ENCODE data around the gene GTF2I.
"Not testable (repeated sequence)": the region's sequence is repeated elsewhere in the genome, so short reads cannot be mapped to it uniquely, and the experiment has no call there.

Gene GTF2I

GRCh38 chr7:74656837-74657691, 454 bp upstream of the GTF2I start:
- peak; percentile 94 for DNase-seq (ENCODE audit: low read depth, low spot score)

DNA sequence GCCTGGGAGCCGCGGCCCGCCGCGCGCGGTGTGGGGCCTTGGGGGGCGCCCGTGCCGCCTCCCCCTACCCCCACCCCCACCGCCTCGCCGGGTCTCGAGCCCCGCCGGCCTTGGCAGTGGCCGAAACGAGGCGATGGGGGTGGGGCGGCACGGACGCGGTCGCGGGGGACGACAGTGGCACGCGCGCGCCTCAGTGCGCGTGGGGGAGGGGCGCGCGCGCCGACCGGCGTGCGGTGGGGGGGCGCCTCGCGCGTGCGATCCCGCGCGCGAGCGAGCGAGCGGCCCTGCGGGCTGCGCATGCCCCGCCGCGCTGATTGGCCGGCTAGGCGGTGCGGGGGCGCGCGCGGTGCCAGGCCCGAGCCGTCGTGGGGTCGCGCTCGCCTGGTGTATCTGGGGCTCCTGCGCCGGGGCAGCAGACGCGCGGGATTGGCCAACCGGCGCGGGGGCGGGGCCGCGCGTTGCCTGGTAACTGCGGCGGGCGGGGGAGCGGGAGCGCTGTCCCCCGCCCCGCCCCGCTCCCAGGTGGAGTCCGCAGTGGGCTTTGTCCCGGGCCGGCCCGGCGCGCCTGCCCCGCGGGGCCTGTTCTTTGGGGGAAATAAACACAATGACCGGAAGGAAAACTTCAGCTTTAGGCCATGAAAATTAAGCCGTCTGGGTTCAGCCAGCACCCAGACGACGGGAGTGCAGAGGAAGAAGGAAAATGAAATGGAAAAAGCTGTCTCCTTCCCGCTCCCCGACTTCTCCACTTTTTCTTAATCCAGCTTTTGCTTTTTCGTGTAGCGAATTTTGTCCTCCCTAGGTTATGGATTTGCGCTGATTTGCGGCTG, 873 bp downstream of the GTF2I start:
- DNase-seq (ENCODE audit: low read depth, low spot score) = peak; percentile 74

DNA sequence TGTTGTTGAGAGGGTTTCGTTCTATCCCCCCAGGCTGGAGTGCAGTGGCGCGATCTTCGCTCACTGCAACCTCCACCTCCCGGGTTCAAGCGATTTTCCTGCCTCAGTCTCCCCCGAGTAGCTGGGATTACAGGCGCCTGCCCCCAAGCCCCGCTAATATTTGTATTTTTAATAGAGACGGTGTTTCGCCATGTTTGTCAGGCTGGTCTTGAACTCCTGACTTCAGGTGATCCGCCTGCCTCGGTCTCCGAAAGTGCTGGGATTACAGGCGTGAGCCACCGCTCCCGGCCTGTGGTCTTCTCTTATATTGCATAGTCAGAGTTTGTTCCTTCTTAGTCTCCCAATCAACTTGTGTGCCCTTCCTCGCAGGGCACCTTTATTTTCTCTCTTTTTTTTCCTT, 2.7 kb downstream of the GTF2I start:
- not testable (repeated sequence) for DNase-seq (ENCODE audit: low read depth, low spot score)

GRCh38 chr7:74661836-74662794, 4.6 kb downstream of the GTF2I start:
- not testable (repeated sequence) for DNase-seq (ENCODE audit: low read depth, low spot score)

- DNase-seq (ENCODE audit: low read depth, low spot score) = no peak
Measured at GRCh38 chr7:74665296-74665938, 7.9 kb downstream of the GTF2I start.

GRCh38 chr7:74667013-74667412, 9.5 kb downstream of the GTF2I start:
- DNase-seq (ENCODE audit: low read depth, low spot score) = not testable (repeated sequence)

- not testable (repeated sequence) for DNase-seq (ENCODE audit: low read depth, low spot score)
Measured at GRCh38 chr7:74667520-74667919, 10.0 kb downstream of the GTF2I start.

- DNase-seq (ENCODE audit: low read depth, low spot score) = no peak
Measured at GRCh38 chr7:74671602-74672001, 14.1 kb downstream of the GTF2I start.

GRCh38 chr7:74672343-74672915, 14.9 kb downstream of the GTF2I start:
- no peak for DNase-seq (ENCODE audit: low read depth, low spot score)

- DNase-seq (ENCODE audit: low read depth, low spot score) = no peak
Measured at GRCh38 chr7:74674166-74674565, 16.6 kb downstream of the GTF2I start.

- DNase-seq (ENCODE audit: low read depth, low spot score) = no peak
Measured at GRCh38 chr7:74682829-74683228, 25.3 kb downstream of the GTF2I start.

DNA sequence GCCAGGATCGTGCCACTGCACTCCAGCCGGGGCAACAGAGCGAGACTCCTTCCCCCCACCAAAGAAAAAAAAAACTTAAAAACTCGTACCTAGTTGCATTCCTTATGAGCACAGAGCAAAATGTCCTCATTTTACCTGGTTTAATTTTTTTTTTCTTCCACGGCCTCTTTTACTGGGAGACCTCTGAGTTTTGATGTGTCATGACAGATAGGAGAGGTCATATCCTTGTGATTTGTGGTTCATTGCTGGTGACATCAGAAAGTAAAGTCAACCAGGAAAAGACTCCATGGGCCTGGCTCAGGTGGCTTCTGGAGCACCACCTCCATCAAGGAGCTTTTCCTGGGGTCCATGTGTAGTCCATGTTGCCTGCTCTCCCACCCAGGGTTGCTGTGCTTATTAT, 26.3 kb downstream of the GTF2I start:
- DNase-seq (ENCODE audit: low read depth, low spot score) = no peak

GRCh38 chr7:74684473-74684872, 27.0 kb downstream of the GTF2I start:
- no peak for DNase-seq (ENCODE audit: low read depth, low spot score)

GRCh38 chr7:74684921-74685320, 27.4 kb downstream of the GTF2I start:
- no peak for DNase-seq (ENCODE audit: low read depth, low spot score)

- no peak for DNase-seq (ENCODE audit: low read depth, low spot score)
Measured at GRCh38 chr7:74690474-74690873, 33.0 kb downstream of the GTF2I start.

GRCh38 chr7:74704419-74704818, 46.9 kb downstream of the GTF2I start:
- not testable (repeated sequence) for DNase-seq (ENCODE audit: low read depth, low spot score)

GRCh38 chr7:74707238-74707637, 49.7 kb downstream of the GTF2I start:
- DNase-seq (ENCODE audit: low read depth, low spot score) = no peak

GRCh38 chr7:74708569-74709275, 51.2 kb downstream of the GTF2I start:
- no peak for DNase-seq (ENCODE audit: low read depth, low spot score)

DNA sequence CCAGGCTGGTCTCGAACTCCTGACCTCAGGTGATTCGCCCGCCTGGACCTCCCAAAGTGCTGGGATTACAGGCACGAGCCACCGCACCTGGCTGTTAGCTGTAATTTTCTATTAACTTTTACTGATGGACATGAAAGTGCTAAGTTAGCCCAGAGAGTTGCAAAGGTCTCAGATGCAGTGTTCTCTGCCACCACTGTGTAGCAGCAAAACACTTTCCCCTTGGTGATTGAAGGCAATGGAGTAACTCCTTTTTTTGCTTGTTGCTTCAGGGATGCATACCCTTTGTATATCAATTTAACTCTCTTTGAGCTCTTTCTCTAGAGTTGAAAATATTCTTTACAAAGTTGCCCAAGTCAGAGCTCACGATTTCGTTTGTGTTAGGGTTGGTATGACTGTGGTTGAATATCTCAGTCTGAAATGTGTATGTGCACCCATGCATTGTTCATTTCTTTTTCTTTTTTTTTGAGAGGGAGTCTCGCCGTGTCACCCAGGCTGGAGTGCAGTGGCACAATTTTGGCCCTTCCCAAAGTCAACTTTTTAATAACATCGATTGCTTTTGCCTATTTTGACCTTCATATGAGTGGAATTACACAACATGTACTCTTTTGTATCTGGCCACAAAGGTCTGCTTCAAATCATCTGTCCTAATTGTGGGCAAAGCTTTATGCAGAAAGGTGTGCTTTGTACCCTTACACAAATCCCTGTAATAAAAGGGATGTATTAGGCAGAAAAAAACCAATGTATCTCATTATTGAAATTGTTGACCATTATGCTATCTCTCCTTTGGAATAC, 52.6 kb downstream of the GTF2I start:
- DNase-seq (ENCODE audit: low read depth, low spot score) = no peak

All from activated CD4-positive, CD25-positive, alpha-beta regulatory T cell treated with anti-CD3 and anti-CD28 coated beads, Interleukin-2, amount 50 U/mL, for 16 hours (primary cell).